DMS153 treated with DMSO at 0.1 percent for 48 hours (cell line): ENCODE results near the gene OARD1.
A peak's percentile ranks its signal among the peaks of the same experiment; 100 is the strongest.

ENCODE experiments used
- DNase-seq: peaks from one replicate; lab custom pipeline; 2025; ENCODE audit not compliant: unreplicated experiment; lab: John Stamatoyannopoulos, UW

OARD1 gene

GRCh38 chr6:41050536-41050935, 21.6 kb downstream of the OARD1 start:
- no peak for DNase-seq

GRCh38 chr6:41049955-41050354, 22.2 kb downstream of the OARD1 start:
- no peak for DNase-seq

- no peak for DNase-seq
Measured at GRCh38 chr6:41049521-41049920, 22.6 kb downstream of the OARD1 start.

- no peak for DNase-seq
Measured at GRCh38 chr6:41047745-41048732, 24.1 kb downstream of the OARD1 start.

- no peak for DNase-seq
Measured at GRCh38 chr6:41047306-41047705, 24.9 kb downstream of the OARD1 start.

- DNase-seq = no peak
Measured at GRCh38 chr6:41046084-41046483, 26.1 kb downstream of the OARD1 start.

- no peak for DNase-seq
Measured at GRCh38 chr6:41045664-41046063, 26.5 kb downstream of the OARD1 start.

- DNase-seq = no peak
Measured at GRCh38 chr6:41043151-41043550, 29.0 kb downstream of the OARD1 start.

GRCh38 chr6:41042226-41043055, 29.7 kb downstream of the OARD1 start, which contains the start of gene TSPO2:
TSPO2 (plus strand) TSS chr6:41042467; CDS start chr6:41042986, 519 bp downstream.
- DNase-seq = no peak

GRCh38 chr6:41040940-41041536, 31.1 kb downstream of the OARD1 start:
- DNase-seq = no peak

- DNase-seq = no peak
Measured at GRCh38 chr6:41040101-41040939, 31.8 kb downstream of the OARD1 start.

GRCh38 chr6:41039060-41039998, 32.8 kb downstream of the OARD1 start, which contains the start of gene UNC5CL:
UNC5CL (minus strand) TSS chr6:41039221; CDS start chr6:41035074, 4,147 bp downstream.
- DNase-seq = peak; percentile 26

GRCh38 chr6:41038205-41038604, 34.0 kb downstream of the OARD1 start:
- DNase-seq = no peak

GRCh38 chr6:41037107-41037900, 34.9 kb downstream of the OARD1 start:
- no peak for DNase-seq

- DNase-seq = no peak
Measured at GRCh38 chr6:41036601-41037000, 35.6 kb downstream of the OARD1 start.

- DNase-seq = no peak
Measured at GRCh38 chr6:41036186-41036585, 36.0 kb downstream of the OARD1 start.

GRCh38 chr6:41033776-41034175, 38.4 kb downstream of the OARD1 start:
- DNase-seq = no peak

- DNase-seq = no peak
Measured at GRCh38 chr6:41032830-41033229, 39.3 kb downstream of the OARD1 start.
